NCI-H82 (cell line): ENCODE data around the gene OXNAD1.
A peak's percentile ranks its signal among the peaks of the same experiment; 100 is the strongest.

Source experiments
- DNase-seq: peaks from one replicate; lab custom pipeline; 2025; lab: John Stamatoyannopoulos, UW

OXNAD1 gene

DNA sequence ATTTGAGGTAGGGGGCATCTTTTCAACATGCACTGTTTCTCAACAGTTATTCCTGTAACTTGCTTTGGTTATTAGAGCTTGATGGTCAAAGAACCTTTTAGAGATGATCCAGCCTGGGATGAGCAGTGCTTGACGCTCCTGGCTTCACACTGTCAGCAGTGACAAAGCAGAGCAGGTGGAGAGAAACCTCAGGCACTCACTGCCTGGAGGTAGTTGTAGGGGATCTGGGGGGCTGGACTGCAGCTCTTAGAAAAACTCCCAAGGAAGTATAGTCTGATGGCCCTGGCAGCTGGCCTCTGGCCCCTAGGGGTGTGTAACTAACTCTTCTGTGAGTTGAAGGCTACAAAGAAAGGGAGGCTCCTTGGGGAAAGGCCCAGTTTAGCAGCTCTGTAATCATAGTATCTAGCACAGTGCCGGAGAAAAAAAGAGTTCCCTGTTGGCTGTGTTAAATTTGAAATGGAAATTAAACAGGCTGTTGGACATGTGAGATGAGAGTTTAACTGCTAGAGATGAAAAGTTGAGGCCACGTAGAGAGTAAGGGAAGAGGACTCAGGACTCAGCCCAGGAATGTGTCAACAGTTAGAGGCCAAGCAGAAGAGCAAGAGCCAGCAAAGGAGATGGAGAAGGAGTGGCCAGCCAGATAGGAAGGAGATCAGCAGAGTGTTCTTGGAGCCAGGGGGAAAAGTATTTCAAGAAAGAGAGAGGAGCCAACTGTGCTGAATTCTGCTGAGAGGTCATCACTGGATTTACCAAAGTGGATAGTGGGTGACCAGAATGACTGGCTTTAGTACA is 14.2 kb downstream of the OXNAD1 start:
- DNase-seq, result no peak

GRCh38 chr3:16280671-16281070 is 15.7 kb downstream of the OXNAD1 start:
- DNase-seq, result no peak

- no peak for DNase-seq
These were observed 19.6 kb downstream of the OXNAD1 start for GRCh38 chr3:16284633-16285032.

GRCh38 chr3:16286161-16286560 is 21.1 kb downstream of the OXNAD1 start:
- DNase-seq, result no peak

DNA sequence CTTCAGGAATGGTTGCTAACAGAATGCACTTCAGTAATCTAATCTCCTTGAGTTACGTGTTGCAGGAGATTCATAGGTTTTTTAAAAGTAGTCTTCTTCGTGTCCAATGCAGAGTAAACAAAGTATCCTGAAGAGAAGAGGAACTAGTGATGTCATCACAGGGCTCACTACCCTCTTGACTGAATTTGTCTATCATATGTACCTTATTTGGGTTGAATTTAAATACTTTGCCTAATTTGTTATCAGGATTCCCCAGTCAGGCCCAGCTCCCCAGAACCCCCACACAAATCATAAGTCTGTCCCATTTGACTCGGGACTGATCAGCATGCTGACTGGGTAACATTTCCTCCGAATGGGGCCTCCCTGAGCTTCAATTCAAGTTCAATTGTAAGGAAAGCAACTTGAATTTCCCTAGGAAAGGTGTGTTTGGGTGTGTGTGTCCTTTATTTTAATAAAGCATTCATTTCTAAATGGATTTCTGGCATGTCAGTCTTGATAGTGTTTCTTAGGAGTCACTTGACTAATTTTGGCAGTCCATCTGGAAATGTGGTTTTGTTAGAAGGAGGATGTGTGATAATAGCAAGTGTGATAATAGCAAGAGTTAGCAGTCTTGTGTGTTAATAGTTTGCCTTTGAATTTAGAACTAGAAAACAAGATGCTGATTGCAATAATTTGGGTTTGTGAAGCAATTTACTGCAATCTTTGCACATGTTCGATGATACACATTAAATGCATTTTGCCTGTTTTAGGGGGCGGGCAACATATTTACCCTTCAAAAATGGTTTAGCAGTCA is 21.9 kb downstream of the OXNAD1 start:
- no peak for DNase-seq

DNA sequence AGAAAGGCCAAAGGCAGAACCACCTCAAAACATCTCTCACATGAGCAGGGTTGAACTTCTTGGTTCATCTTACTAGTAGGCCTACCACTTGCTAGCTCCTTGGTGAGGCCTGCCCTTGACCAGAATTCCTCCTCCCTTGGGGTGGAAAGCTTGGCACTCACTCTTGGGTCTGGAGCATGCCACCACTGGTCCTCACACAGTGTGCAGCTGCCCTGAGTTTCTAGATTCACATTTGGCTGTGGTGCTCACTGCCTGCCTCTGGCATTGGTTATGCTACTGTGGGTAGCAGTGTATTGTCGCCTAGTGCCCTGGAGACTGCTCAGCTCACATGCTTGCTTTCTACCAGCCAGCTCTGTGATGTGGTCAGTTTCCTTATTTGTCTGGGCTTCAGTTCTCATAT is 23.7 kb downstream of the OXNAD1 start:
- no peak for DNase-seq

- DNase-seq, result no peak
These were observed 24.3 kb downstream of the OXNAD1 start for GRCh38 chr3:16289144-16289889.

GRCh38 chr3:16290007-16290826 is 25.2 kb downstream of the OXNAD1 start:
- DNase-seq, result peak; percentile 58

DNA sequence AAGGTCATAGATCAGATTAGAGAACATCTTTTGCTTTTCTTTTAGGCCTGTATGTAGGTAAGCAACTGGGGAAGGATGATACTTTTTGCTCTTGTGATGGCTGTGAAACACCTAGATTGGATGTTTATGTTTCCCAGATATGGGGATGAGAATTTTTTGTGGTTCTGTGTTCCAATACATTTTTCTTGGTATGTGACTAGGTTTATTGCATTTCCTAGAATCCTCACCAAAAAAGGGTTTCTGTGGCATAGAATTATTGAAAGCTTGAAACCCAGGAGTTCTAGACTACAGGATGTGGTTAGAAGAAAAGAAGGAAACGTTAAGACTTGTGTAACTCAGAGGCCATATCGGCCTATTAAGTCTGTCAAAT is 25.8 kb downstream of the OXNAD1 start:
- no peak for DNase-seq

DNA sequence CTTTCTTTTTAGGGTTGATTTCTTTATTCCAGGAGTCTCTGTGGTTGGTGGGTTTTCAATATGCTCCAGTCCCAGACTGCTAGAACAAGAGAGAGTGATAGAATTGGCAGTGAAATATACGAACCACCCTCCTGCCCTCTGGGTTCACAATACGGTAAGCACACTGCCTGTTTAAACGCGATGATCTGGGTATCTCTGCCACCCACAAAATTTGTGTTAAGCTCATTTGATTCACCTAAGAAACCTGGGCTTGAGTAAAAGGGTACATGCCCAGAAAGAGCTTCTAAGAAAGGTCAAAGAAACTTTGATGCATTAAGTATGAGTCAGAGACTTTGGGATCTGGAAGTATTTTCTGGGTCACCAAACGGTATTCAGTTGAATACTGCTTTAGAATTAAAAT is 29.8 kb downstream of the OXNAD1 start:
- no peak for DNase-seq

- no peak for DNase-seq
These were observed 30.4 kb downstream of the OXNAD1 start for GRCh38 chr3:16295298-16295890.

- no peak for DNase-seq
These were observed 33.2 kb downstream of the OXNAD1 start for GRCh38 chr3:16297997-16298885.

GRCh38 chr3:16298891-16299290 is 33.9 kb downstream of the OXNAD1 start:
- no peak for DNase-seq

DNA sequence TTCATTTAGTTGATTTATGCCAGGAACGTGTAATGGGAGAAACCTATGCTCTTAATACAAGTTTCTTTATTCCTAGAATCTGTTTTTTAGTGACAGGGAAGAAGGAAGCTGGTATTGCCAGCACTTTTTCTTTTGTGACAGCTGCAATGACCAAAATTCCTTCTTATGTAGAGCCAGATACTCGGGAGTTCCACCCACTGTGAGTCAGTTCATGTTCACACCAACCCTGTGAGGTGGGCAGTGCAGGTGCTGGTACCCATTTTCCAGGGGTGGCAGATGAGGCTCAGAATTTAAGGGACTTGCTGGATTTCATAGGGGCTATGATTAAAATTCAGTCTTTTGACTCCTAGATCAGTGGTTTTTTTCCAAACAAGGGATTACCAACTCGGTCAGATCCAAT is 34.7 kb downstream of the OXNAD1 start:
- no peak for DNase-seq

DNA sequence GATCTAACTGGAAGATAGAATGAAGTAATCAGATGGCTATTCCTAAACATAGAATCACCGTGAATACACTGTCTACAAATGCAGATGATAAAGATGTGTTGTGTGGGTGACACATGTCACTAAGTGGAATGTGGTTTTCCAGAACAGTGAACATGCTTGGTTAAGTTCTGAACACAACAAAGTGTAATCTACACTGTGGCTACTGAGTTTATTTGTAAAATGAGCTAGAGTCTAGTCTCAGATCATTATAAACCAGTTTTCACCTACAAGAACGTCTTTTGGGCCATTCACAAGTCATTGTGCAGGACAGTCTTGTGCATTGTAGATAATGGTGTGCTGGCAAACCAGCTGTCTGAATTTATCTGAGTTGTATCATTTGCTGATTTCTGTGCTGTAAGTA is 35.3 kb downstream of the OXNAD1 start:
- no peak for DNase-seq

- no peak for DNase-seq
These were observed 35.9 kb downstream of the OXNAD1 start for GRCh38 chr3:16300881-16301359.

DNA sequence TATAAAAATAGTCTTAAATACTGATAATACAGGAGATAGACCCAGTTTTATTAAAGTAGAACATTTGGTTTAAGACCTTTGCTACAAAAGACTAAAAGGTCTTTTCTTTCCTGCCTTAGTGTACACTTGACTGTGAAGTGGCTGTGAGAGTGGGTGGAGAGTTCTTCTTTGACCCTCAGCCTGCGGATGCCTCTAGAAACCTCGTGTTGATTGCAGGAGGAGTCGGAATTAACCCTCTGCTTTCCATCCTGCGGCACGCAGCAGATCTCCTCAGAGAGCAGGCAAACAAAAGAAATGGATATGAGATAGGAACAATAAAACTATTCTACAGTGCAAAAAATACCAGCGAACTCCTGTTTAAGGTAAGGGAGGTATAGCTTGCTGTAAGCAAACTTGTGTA is 36.5 kb downstream of the OXNAD1 start:
- DNase-seq, result no peak

GRCh38 chr3:16302082-16302631 is 37.1 kb downstream of the OXNAD1 start:
- DNase-seq, result no peak

- no peak for DNase-seq
These were observed 38.1 kb downstream of the OXNAD1 start for GRCh38 chr3:16303037-16303575.
